ENCODE results near the gene CDKAL1. TPM values are rescaled to one million over a fixed set of nuclear protein-coding genes. Genes with fewer than 3 reads are reported as not detected.
"Not testable (repeated sequence)": the region's sequence is repeated elsewhere in the genome, so short reads cannot be mapped to it uniquely, and the experiment has no call there.

CDKAL1 gene
- total and polyA plus RNA-seq, 2 experiments from 2014 or later: 14.4 to 19.5 TPM

DNA sequence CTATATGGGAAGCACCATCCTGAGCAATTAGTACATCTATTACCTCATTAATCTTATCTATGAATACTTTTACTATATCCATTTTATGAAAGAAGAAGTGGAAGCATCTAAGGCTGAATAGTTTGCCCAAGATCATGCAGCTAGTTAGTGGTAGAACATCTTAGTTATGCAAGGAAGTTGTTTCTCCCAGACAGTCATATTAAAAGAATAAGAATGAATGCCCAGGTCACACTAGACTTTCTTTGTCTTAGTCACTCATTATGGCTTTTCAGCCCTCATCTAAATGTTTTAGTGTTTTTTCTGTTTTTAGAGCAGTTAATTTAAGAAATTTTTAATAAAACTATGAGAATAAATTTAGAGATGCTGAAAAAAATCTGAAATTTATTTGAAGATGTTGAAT, 517.5 kb downstream of the CDKAL1 start:
- Histone ChIP-seq H3K4me2 (no peak overlapping the region), H3K79me2 (no peaks in the 10 kb centered on the region), H4K20me1 (ENCODE audit: insufficient read depth, poor library complexity, severe bottlenecking) (no peaks in the 10 kb centered on the region), H2AFZ (no peak overlapping the region), H3K36me3 (replicated peaks; ENCODE audit: insufficient read depth, low read depth) (no peaks in the 10 kb centered on the region), H3K27ac (no peak overlapping the region), H3K27me3 (no peaks in the 10 kb centered on the region), H3K9me2 (replicated peaks; ENCODE audit: insufficient read depth) (no peaks in the 10 kb centered on the region), H3K4me3 (no peak overlapping the region), H3K9me3 (ENCODE audit: low read depth) (no peaks in the 10 kb centered on the region), H3K4me1 (ENCODE audit: insufficient read depth) (no peaks in the 10 kb centered on the region)
- no peak for DNase-seq (ENCODE audit: low spot score)
- TF ChIP-seq EZH2phosphoT487 (IDR thresholded peaks at IDR 0.05; ENCODE audit: low read depth, severe bottlenecking, unreplicated experiment): no peak
- no peak for TF ChIP-seq CTCF (IDR thresholded peaks at IDR 0.05; ENCODE audit: poor library complexity)
- TF ChIP-seq EZH2 (IDR thresholded peaks at IDR 0.05; ENCODE audit: borderline replicate concordance): no peak

DNA sequence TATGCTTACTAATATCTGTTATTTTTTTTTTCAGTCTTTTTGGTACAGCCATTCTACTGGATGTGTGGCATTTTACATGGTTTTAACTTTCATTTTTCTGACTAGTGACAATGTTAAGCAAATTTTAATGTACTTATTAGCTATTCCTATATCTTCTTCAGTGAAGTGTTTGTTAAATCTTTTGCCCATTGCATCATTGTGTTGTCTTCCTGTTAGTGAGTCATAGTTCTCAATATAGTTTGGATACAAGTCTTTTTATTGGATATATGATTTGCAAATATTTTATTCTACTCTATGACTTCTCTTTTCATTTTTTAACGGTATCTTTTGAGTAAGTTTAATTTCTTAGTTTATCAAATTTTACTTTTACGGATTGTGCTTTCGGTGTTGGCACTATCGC, 519.4 kb downstream of the CDKAL1 start:
- Histone ChIP-seq H3K9me3 (ENCODE audit: low read depth) (no peaks in the 10 kb centered on the region), H3K4me2 (no peak overlapping the region), H3K4me3 (no peak overlapping the region), H3K27ac (no peak overlapping the region), H3K79me2 (no peaks in the 10 kb centered on the region), H4K20me1 (ENCODE audit: insufficient read depth, poor library complexity, severe bottlenecking) (no peaks in the 10 kb centered on the region), H3K9me2 (replicated peaks; ENCODE audit: insufficient read depth) (no peaks in the 10 kb centered on the region), H3K36me3 (replicated peaks; ENCODE audit: insufficient read depth, low read depth) (no peaks in the 10 kb centered on the region), H3K4me1 (ENCODE audit: insufficient read depth) (no peaks in the 10 kb centered on the region), H3K27me3 (no peaks in the 10 kb centered on the region), H2AFZ (no peak overlapping the region)
- TF ChIP-seq EZH2 (IDR thresholded peaks at IDR 0.05; ENCODE audit: borderline replicate concordance) (no peak), EZH2phosphoT487 (IDR thresholded peaks at IDR 0.05; ENCODE audit: low read depth, severe bottlenecking, unreplicated experiment) (no peak), CTCF (IDR thresholded peaks at IDR 0.05; ENCODE audit: poor library complexity) (no peak)
- DNase-seq (ENCODE audit: low spot score): no peak
- 97% methylated on average over 4 of the region's 4 CpGs for WGBS (ENCODE audit: low lambda C conversion rate, missing lambda C conversion rate)

DNA sequence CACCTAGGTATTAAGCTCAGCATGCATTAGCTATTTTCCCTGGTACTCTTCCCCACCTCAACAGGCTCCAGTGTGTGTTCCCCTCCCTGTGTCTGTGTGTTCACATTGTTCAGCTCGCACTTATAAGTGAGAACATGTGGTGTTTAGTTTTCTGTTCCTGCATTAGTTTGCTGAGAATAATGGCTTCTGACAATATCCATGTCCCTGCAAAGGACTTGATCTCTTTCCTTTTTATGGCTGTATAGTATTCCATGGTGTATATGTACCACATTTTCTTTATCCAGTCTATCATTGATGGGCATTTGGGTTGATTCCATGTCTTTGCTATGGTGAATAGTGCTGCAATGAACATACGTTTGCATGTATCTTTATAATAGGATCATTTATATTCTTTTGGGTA, 521.2 kb downstream of the CDKAL1 start:
- WGBS (ENCODE audit: low lambda C conversion rate, missing lambda C conversion rate): 96% methylated on average over 2 of the region's 2 CpGs
- H3K4me1 ChIP-seq (ENCODE audit: insufficient read depth); H4K20me1 ChIP-seq (ENCODE audit: insufficient read depth, poor library complexity, severe bottlenecking); H3K79me2 ChIP-seq; H3K27ac ChIP-seq; H3K36me3 ChIP-seq (replicated peaks; ENCODE audit: insufficient read depth, low read depth); H3K27me3 ChIP-seq; H3K9me3 ChIP-seq (ENCODE audit: low read depth); H2AFZ ChIP-seq; H3K4me3 ChIP-seq; DNase-seq (ENCODE audit: low spot score); H3K4me2 ChIP-seq; H3K9me2 ChIP-seq (replicated peaks; ENCODE audit: insufficient read depth): not testable (repeated sequence)

DNA sequence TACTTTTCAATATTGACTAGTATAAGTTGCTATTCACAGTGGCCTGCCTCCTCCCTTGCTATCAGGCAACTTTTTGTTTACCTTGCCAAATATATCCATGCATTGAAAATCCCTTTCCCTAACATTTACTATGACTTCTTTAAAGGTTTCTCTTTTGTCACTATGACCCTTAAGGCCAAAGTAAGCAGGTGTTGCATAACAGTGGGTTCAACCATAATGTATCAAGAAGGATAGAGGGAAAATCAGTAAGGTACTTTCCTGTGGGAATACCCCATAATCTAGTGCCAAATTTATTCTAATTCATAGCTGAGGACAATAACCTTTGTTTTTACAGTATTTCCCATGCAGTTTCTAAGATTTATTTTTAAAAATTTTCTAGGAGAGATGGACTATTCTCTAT, 527.6 kb downstream of the CDKAL1 start:
- Histone ChIP-seq H3K4me3 (no peak overlapping the region), H3K9me3 (ENCODE audit: low read depth) (no peaks in the 10 kb centered on the region), H3K36me3 (replicated peaks; ENCODE audit: insufficient read depth, low read depth) (no peaks in the 10 kb centered on the region), H3K27me3 (no peaks in the 10 kb centered on the region), H3K27ac (no peak overlapping the region), H3K4me1 (ENCODE audit: insufficient read depth) (no peaks in the 10 kb centered on the region), H4K20me1 (ENCODE audit: insufficient read depth, poor library complexity, severe bottlenecking) (no peaks in the 10 kb centered on the region), H3K4me2 (no peak overlapping the region), H3K79me2 (no peaks in the 10 kb centered on the region), H2AFZ (no peak overlapping the region), H3K9me2 (replicated peaks; ENCODE audit: insufficient read depth) (no peaks in the 10 kb centered on the region)
- no peak for TF ChIP-seq EZH2phosphoT487 (IDR thresholded peaks at IDR 0.05; ENCODE audit: low read depth, severe bottlenecking, unreplicated experiment)
- no peak for TF ChIP-seq CTCF (IDR thresholded peaks at IDR 0.05; ENCODE audit: poor library complexity)
- TF ChIP-seq EZH2 (IDR thresholded peaks at IDR 0.05; ENCODE audit: borderline replicate concordance): no peak
- no peak for DNase-seq (ENCODE audit: low spot score)

All from hepatocyte (in vitro differentiated cells).